Endothelial cell (in vitro differentiated cells): ENCODE measurements around the gene ZGRF1. TPM values are rescaled to one million over a fixed set of nuclear protein-coding genes. Genes with fewer than 3 reads are reported as not detected.

ENCODE experiments used
- DNase-seq: peaks from one replicate; pipeline ENCODE4 v3.0.0; 2021; ENCODE audit warnings: low spot score
- H3K27ac Mint-ChIP-seq: one replicate; pipeline ENCODE4 v1.8.0; 2021; ENCODE audit warnings: mixed read lengths, inconsistent platforms; ENCODE audit not compliant: unreplicated experiment
- H3K27me3 Mint-ChIP-seq: one replicate; pipeline ENCODE4 v1.8.0; 2021; ENCODE audit warnings: mild to moderate bottlenecking, moderate library complexity, mixed read lengths, inconsistent platforms; ENCODE audit not compliant: unreplicated experiment
- H3K36me3 Mint-ChIP-seq: one replicate; pipeline ENCODE4 v1.8.0; 2021; ENCODE audit warnings: mild to moderate bottlenecking, low read depth, mixed read lengths, inconsistent platforms; ENCODE audit not compliant: unreplicated experiment
- H3K4me1 Mint-ChIP-seq: one replicate; pipeline ENCODE4 v1.8.0; 2021; ENCODE audit warnings: mild to moderate bottlenecking, mixed read lengths, inconsistent platforms; ENCODE audit not compliant: unreplicated experiment
- H3K4me3 Mint-ChIP-seq: one replicate; pipeline ENCODE4 v1.8.0; 2021; ENCODE audit warnings: mild to moderate bottlenecking, mixed read lengths, inconsistent platforms; ENCODE audit not compliant: unreplicated experiment
- H3K9me3 Mint-ChIP-seq: one replicate; pipeline ENCODE4 v1.8.0; 2021; ENCODE audit warnings: mixed read lengths, inconsistent platforms; ENCODE audit not compliant: unreplicated experiment
- CTCF ChIP-seq: fragments of 200-600 bp; sonication (generic); IDR thresholded peaks from one replicate; pipeline ENCODE4 v1.5.0; 2021; ENCODE audit warnings: antibody characterized with exemption; ENCODE audit not compliant: unreplicated experiment
- total RNA-seq: library from RNA; stranded (reverse); fragmentation: NEBNext Ultra II Directional; extraction: Animal tissue kit (Norgen Biotek cat#: 25700); gene quantifications from one replicate; pipeline ENCODE4 v1.2.1, GENCODE V29; 2021; ENCODE audit not compliant: unreplicated experiment

Gene ZGRF1
- total RNA-seq, 1 donor from 2014 or later: 15.6 TPM

GRCh38 chr4:112594993-112595392 lies 41.7 kb downstream of the ZGRF1 start:
- H3K9me3 Mint-ChIP-seq: no peaks in the 10 kb centered on the region
- no peak overlapping the region for H3K27ac Mint-ChIP-seq

GRCh38 chr4:112593438-112594133 lies 43.1 kb downstream of the ZGRF1 start:
- H3K9me3 Mint-ChIP-seq: no peaks in the 10 kb centered on the region
- no peak overlapping the region for H3K27ac Mint-ChIP-seq
- no peaks in the 10 kb centered on the region for H3K27me3 Mint-ChIP-seq
- peaks cover 4% of the 10 kb centered on the region for H3K36me3 Mint-ChIP-seq
- TF ChIP-seq CTCF: no peak
- no peak for DNase-seq
- no peak overlapping the region for H3K4me3 Mint-ChIP-seq
- H3K4me1 Mint-ChIP-seq: no peaks in the 10 kb centered on the region

More at GRCh38 chr4:112594993-112595392, 41.7 kb downstream of the ZGRF1 start:
- Mint-ChIP-seq H3K4me3 (no peak overlapping the region), H3K27me3 (no peaks in the 10 kb centered on the region), H3K4me1 (no peaks in the 10 kb centered on the region), H3K36me3 (peaks cover 4% of the 10 kb centered on the region)
- no peak for DNase-seq
- no peak for TF ChIP-seq CTCF

- Mint-ChIP-seq H3K36me3 (peaks cover 4% of the 10 kb centered on the region), H3K9me3 (no peaks in the 10 kb centered on the region), H3K27ac (no peak overlapping the region), H3K4me3 (no peak overlapping the region), H3K27me3 (no peaks in the 10 kb centered on the region), H3K4me1 (no peaks in the 10 kb centered on the region)
- no peak for DNase-seq
- TF ChIP-seq CTCF: no peak
Measured at GRCh38 chr4:112592717-112593116, 44.0 kb downstream of the ZGRF1 start.

- no peak overlapping the region for H3K4me3 Mint-ChIP-seq
- no peak for TF ChIP-seq CTCF
- H3K27ac Mint-ChIP-seq: no peak overlapping the region
- H3K4me1 Mint-ChIP-seq: no peaks in the 10 kb centered on the region
- H3K27me3 Mint-ChIP-seq: no peaks in the 10 kb centered on the region
- no peaks in the 10 kb centered on the region for H3K9me3 Mint-ChIP-seq
- no peak for DNase-seq
- peaks cover 4% of the 10 kb centered on the region for H3K36me3 Mint-ChIP-seq
Measured at GRCh38 chr4:112591593-112591992, 45.1 kb downstream of the ZGRF1 start.

- DNase-seq: no peak
Measured at GRCh38 chr4:112589206-112589605, 47.5 kb downstream of the ZGRF1 start.

More at GRCh38 chr4:112589206-112589605, 47.5 kb downstream of the ZGRF1 start:
- Mint-ChIP-seq H3K27me3 (no peaks in the 10 kb centered on the region), H3K4me3 (no peak overlapping the region), H3K9me3 (no peaks in the 10 kb centered on the region), H3K27ac (no peak overlapping the region), H3K36me3 (peaks cover 4% of the 10 kb centered on the region), H3K4me1 (no peaks in the 10 kb centered on the region)
- TF ChIP-seq CTCF: no peak
